ENCODE data around the gene MSL1.

The MSL1 gene

GRCh38 chr17:40112718-40113109, 9.1 kb upstream of the MSL1 start:
- ATAC-seq, result no peak
- TF ChIP-seq ISL1 (CRISPR knock-in tag; IDR thresholded peaks at IDR 0.05), result no peak
- no peak for TF ChIP-seq PPARA (CRISPR knock-in tag; IDR thresholded peaks at IDR 0.05; ENCODE audit: borderline replicate concordance)
- TF ChIP-seq TCF4 (CRISPR knock-in tag; IDR thresholded peaks at IDR 0.05; ENCODE audit: borderline replicate concordance), result no peak
- TF ChIP-seq ZNF70 (CRISPR knock-in tag; IDR thresholded peaks at IDR 0.05), result no peak
- TF ChIP-seq OSR1 (CRISPR knock-in tag; IDR thresholded peaks at IDR 0.05), result no peak
- TF ChIP-seq CSDC2 (CRISPR knock-in tag; IDR thresholded peaks at IDR 0.05), result no peak

GRCh38 chr17:40113110-40113906, 8.5 kb upstream of the MSL1 start:
- peak; percentile 76 for ATAC-seq
- TF ChIP-seq TSHZ2 (CRISPR knock-in tag; IDR thresholded peaks at IDR 0.05) (peak; percentile 28; the same call in 1 of the 2 replicates), RARB (CRISPR knock-in tag; IDR thresholded peaks at IDR 0.05) (no peak)

- ATAC-seq, result no peak
- TF ChIP-seq, protein P1, sequence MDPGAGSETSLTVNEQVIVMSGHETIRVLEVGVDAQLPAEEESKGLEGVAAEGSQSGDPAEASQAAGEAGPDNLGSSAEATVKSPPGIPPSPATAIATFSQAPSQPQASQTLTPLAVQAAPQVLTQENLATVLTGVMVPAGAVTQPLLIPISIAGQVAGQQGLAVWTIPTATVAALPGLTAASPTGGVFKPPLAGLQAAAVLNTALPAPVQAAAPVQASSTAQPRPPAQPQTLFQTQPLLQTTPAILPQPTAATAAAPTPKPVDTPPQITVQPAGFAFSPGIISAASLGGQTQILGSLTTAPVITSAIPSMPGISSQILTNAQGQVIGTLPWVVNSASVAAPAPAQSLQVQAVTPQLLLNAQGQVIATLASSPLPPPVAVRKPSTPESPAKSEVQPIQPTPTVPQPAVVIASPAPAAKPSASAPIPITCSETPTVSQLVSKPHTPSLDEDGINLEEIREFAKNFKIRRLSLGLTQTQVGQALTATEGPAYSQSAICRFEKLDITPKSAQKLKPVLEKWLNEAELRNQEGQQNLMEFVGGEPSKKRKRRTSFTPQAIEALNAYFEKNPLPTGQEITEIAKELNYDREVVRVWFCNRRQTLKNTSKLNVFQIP (CRISPR knock-in tag; IDR thresholded peaks at IDR 0.05; ENCODE audit: borderline replicate concordance, low read depth), result no peak
- TF ChIP-seq ARNTL (CRISPR knock-in tag; IDR thresholded peaks at IDR 0.05; ENCODE audit: borderline replicate concordance, low read depth) (no peak), CREB5 (CRISPR knock-in tag; IDR thresholded peaks at IDR 0.05; ENCODE audit: low read depth) (no peak), GLIS3 (CRISPR knock-in tag; IDR thresholded peaks at IDR 0.05) (no peak), TSHZ2 (CRISPR knock-in tag; IDR thresholded peaks at IDR 0.05) (no peak), ZFP3 (CRISPR knock-in tag; IDR thresholded peaks at IDR 0.05) (no peak)
These were observed 7.9 kb upstream of the MSL1 start for GRCh38 chr17:40113907-40114245.

DNA sequence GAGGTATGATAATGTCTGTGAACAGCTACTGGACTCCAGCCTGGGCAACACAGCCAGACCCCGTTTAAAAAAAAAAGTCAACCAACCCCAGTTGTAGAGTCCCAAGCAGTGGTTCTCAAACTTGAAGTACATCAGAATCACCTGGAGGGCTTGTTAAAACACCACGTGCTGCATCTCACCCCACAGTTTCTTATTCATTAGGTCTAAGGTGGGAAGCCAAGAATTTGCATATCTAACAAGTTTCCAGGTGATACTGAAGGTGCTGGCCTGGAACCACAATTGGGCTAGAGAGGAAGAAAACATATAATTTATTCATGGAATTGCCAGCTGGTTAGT, 6.7 kb upstream of the MSL1 start:
- no peak for ATAC-seq
- TF ChIP-seq TSHZ2 (CRISPR knock-in tag; IDR thresholded peaks at IDR 0.05), result no peak
- no peak for TF ChIP-seq ESRRG (CRISPR knock-in tag; IDR thresholded peaks at IDR 0.05)
- no peak for TF ChIP-seq ZFP3 (CRISPR knock-in tag; IDR thresholded peaks at IDR 0.05)
- TF ChIP-seq TCF4 (CRISPR knock-in tag; IDR thresholded peaks at IDR 0.05; ENCODE audit: borderline replicate concordance), result no peak
- TF ChIP-seq, protein P1 (CRISPR knock-in tag; IDR thresholded peaks at IDR 0.05; ENCODE audit: borderline replicate concordance, low read depth), result no peak
- no peak for TF ChIP-seq OSR1 (CRISPR knock-in tag; IDR thresholded peaks at IDR 0.05)
- TF ChIP-seq, protein P2, sequence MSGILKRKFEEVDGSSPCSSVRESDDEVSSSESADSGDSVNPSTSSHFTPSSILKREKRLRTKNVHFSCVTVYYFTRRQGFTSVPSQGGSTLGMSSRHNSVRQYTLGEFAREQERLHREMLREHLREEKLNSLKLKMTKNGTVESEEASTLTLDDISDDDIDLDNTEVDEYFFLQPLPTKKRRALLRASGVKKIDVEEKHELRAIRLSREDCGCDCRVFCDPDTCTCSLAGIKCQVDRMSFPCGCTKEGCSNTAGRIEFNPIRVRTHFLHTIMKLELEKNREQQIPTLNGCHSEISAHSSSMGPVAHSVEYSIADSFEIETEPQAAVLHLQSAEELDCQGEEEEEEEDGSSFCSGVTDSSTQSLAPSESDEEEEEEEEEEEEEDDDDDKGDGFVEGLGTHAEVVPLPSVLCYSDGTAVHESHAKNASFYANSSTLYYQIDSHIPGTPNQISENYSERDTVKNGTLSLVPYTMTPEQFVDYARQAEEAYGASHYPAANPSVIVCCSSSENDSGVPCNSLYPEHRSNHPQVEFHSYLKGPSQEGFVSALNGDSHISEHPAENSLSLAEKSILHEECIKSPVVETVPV (CRISPR knock-in tag; IDR thresholded peaks at IDR 0.05), result no peak
- TF ChIP-seq PPARA (CRISPR knock-in tag; IDR thresholded peaks at IDR 0.05; ENCODE audit: borderline replicate concordance), result no peak
- TF ChIP-seq RARB (CRISPR knock-in tag; IDR thresholded peaks at IDR 0.05), result no peak
- no peak for TF ChIP-seq CSDC2 (CRISPR knock-in tag; IDR thresholded peaks at IDR 0.05)
